Stimulated activated naive CD4-positive, alpha-beta T cell (primary cell): ENCODE data around the gene RPRD2.

ENCODE experiments used
- DNase-seq, 6 experiments: peaks; one replicate each; lab custom pipeline; 2025; lab: John Stamatoyannopoulos, UW

Gene RPRD2

DNA sequence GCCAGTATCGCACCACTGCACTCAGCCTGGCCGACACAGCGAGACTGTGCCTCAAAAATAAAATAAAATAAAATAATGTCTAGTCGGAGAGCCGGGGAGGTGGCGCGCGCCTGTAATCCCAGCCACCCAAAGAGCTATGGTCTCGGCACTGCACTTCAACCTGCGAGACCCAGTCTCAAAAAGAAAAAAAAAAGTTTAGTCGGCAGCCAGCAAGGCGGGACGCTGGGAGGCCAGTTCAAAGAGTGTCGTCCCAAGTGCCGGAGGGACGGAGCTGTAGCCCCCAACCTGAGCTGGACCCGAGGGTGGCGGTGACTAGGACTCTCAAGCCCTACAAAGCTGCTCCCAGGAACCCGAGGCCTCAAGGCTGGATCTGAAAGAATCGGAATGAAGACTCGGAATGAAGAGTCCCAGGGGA lies 151.0 kb downstream of the RPRD2 start:
- no peak for DNase-seq

DNA sequence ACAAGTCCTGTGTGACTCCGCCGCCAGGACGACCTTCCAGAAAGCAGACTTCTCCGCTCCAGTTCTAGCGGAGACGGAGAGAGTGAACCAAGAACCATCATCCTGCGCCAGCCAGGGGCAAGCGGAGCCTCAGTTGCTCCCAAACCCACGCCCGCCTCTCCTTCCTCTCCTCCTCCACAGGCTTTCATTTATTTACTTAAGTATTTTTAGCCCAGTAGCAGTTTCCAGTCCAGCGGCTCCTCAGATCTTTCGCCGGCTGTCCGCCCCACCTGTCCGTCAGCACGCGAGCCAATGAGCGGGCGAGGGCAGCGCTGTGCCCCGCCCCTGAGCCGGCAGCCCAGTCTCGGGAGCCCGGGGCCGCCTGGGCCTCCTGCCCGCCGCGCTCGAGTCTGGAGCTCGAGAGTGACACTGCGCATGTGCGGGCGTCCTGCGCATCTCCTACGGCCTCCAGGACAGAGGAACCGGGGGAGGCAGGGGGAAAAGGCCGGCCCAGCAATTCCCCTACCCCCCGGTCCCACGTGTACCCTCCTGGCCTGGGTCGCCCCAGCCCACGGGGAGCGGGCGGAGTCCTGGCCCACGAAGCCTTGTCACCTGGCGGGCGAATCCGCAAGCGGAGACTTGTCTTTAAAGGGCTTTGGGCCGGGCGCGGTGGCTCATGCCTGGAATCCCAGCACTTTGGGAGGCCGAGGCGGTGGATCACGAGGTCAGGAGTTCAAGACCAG lies 151.5 kb downstream of the RPRD2 start, which contains the start of gene FALEC:
FALEC (plus strand) TSS at position 425 of the 722 bp plus-strand sequence.
- DNase-seq: peak; percentile 71 to 89 (median 81)

DNA sequence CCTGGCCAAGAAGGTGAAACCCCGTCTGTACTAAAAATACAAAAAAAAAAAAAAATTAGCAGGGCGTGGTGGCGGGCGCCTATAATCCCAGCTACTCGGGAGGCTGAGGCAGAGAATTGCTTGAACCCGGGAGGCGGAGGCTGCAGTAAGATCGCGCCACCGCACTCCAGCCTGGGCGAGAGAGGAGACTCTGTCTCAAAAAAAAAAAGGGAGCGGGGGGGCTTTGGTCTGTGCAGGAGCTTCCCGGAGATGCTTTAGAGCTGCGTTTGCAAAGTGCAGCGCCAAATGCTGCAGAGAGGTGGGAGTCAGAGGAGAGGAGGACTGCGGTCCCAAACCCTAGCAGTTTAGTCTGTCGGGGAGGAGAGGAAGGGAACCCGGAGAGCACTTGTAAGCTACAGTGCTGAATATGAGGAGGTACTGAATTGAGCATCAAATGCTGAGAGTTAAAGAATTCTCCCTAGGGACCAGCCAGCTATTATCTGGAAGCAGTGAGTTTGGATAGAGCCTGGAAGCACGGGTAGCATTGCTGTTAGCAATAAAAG lies 152.2 kb downstream of the RPRD2 start:
- peak in 2 of 6 experiments; percentile 38 to 41 for DNase-seq

DNA sequence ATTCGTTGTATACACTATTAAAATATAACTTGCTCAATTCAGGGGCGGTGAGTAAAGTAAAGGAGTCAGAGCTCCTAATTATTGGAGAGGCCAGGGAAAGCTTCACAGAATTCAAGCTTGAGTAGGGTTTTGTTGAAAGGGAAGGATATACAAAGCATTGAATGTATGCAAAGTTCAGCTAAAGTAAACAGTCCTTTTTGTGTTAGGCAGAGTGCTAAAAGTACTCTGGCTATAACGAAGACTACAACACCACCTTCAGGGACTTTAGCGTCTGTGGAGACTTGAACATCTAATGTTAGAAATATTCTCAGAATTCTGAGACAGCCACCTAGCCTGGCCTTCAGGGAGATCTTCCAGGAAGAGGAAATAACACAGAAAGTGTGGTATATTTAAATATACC lies 152.7 kb downstream of the RPRD2 start:
- no peak for DNase-seq

GRCh38 chr1:150521196-150521968 lies 157.4 kb downstream of the RPRD2 start:
- no peak for DNase-seq

DNA sequence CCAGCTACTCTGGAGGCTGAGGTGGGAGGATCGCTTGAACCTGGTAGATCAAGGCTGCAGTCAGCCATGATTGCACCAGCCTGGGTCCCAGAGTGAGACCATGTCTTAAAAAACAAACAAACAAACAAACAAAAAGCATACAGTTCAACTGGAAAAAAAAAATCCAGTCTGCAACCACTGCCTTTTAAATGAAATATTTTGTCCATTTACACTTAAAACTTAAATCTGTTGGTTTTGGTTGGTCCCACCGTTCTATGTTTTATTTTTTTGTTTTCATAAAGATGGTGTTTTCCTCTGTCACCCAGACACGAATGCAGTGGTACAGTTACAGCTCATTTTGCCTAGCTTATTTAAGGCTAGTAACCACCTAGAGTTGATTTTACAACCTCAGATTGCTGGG lies 161.4 kb downstream of the RPRD2 start:
- no peak for DNase-seq
